ENCODE data around the gene WBP1L. TPM values are rescaled to one million over a fixed set of nuclear protein-coding genes. Genes with fewer than 3 reads are reported as not detected.
"Not testable (repeated sequence)": the region's sequence is repeated elsewhere in the genome, so short reads cannot be mapped to it uniquely, and the experiment has no call there.

WBP1L gene
- total RNA-seq, 1 donor from 2014 or later = 66.2 TPM

DNA sequence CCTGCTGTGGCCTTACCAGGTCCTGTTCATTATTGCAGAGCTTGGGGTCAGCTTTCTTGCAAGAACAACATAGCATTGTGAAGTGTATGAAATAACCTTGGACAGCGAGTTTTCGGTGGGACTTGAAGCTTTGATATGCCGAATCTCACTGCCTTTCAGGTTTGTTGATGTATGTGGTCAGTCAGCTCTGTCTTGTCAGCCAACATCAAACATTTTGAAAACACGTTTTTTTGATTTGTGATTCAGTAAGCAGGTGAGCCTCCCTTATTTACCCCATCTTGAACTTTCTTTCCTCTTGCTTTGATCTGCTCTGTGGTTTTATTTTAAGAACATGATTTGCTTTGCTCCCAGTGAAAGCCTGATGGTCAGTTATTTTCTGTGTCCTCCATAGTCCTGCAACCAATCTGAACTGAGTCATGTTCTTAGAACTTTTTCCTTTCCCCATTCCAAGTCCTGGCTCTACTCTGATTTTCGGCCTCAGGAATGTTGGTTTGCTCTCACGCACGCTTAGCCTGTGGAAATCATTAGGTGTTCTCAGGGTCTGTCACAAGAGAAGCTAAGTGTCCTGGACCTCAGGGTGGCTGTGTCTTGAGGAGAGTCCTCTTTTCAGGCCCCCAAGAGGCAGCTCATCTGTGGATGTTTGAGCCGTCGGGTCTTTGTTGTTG, 8.7 kb downstream of the WBP1L start:
- no peak for DNase-seq (ENCODE audit: low spot score)
- ATAC-seq = peak; percentile 79
- intact Hi-C loops (cut with DNase I) = loop anchor here (10.0 kb wide), 1 partner anchor 62 kb away; no protein-coding TSS in a partner anchor

DNA sequence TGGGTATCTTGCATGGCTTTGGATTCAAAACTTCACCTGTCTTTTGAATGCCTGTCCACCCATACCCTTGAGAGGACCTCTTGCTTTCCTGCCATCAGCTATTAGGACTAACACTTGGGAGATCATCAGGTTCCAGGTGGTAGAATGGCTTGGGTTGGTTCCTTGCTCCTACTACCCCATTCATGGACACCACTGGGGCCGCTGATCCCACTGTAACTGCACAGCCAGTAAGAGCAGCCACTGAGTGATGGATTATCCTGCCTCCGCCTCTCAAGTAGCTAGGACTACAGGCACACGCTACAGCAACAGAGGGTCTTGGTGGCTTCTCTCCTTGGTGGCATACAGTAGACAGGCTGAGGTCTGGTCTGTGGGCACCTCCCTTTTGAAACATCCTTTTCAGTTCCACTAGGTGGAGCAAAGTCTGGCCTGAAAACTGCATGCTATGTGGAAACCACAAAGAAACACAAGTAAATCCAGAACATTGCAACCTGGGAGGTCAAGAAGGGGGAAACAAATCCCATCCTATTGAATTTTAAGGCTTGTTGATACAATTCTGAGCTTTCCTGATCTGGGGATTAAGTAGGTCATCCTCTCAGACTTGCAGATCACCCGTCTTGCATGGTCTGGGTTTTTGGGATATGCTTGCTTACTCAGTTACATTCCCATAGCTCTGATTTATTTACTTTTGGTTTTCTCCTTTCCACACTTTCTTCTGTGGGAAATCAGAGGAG, 9.4 kb downstream of the WBP1L start:
- DNase-seq (ENCODE audit: low spot score) = no peak
- peak; percentile 89 for ATAC-seq
- intact Hi-C loops (cut with DNase I) = loop anchor here (10.0 kb wide), 1 partner anchor 62 kb away; no protein-coding TSS in a partner anchor

DNA sequence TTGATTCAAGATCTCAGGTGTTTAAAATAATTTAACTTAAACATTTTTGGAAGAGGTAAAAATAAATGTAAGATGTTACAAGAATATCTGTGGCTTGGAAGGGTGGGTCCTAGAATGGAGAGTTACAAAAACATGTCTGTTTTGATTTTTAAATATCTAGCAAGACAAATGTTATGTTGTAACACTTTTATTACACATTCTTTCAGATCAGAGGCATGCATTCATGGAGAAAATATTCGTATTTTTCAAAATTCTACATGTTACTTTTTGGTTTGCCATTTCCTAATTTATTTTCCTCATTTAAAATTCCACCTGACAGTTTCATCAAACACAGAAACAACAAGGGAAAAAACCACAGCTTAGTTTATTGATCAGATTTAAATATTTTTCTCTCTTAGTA, 10.0 kb downstream of the WBP1L start:
- no peak for DNase-seq (ENCODE audit: low spot score)
- ATAC-seq = peak; percentile 29
- intact Hi-C loops (cut with DNase I) = loop anchor here (10.0 kb wide), 1 partner anchor 61 kb away; no protein-coding TSS in a partner anchor

DNA sequence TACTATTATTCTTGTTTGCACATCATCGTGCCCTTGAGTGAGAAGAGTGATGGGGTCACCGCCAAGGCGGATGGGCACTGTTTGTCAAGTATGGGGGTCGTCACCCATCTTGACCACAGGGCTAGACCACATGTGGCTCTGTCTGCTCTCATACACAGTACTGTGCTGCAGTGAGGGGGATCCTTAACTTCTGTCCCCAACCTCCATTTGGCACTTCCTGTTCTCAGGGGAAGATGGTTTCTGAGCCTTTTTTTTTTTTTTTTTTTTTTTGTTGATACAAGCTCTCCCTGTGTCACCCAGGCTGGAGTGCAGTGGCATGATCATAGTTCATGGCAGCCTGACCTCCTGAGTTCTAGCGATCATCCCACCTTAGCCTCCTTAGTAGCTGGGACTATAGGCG, 13.6 kb downstream of the WBP1L start:
- intact Hi-C loops (cut with DNase I) = loop anchor here (10.0 kb wide), 1 partner anchor 57 kb away; no protein-coding TSS in a partner anchor
- DNase-seq (ENCODE audit: low spot score) = no peak

DNA sequence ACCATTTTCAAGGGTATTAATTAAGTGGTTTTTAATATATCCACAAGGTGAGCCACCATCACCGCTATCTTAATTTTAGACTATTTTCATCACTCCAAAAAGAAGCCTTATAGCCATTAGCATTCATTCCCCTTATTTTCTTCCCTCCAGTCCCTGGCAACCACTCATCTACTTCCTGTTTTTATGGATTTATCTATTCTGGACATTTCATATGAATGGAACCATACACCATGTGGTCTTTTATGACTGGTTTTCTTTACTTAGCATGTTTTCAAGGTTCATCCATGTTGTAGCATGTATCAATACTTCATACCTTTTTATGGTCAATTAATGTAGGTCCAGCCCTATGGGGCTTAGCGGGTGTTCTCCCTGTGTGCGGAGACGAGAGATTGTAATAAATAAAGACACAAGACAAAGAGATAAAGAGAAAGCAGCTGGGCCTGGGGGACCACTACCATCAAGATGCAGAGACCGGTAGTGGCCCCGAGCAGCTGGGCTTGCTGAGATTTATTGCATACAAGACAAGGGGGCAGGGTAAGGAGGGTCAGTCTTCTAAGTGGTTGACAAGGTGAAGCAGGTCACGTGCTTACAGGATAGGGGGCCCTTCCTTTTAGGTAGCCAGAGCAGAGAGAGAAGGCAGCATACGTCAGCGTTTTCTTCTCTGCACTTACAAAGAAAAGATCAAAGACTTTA, 14.6 kb downstream of the WBP1L start:
- DNase-seq (ENCODE audit: low spot score) (no peak), ATAC-seq (no peak)
- intact Hi-C loops (cut with DNase I) = loop anchor here (10.0 kb wide), 1 partner anchor 56 kb away; no protein-coding TSS in a partner anchor

More for the DNA sequence above, 13.6 kb downstream of the WBP1L start:
- ATAC-seq = no peak

DNA sequence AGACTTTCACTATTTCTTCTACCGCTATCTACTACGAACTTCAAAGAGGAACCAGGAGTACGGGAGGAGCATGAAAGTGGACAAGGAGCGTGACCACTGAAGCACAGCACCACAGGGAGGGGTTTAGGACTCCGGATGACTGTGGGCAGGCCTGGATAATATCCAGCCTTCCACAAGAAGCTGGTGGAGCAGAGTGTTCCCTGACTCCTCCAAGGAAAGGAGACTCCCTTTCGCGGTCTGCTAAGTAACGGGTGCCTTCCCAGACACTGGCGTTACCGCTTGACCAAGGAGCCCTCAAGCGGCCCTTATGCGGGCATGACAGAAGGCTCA, 15.2 kb downstream of the WBP1L start:
- DNase-seq (ENCODE audit: low spot score); ATAC-seq: not testable (repeated sequence)
- intact Hi-C loops (cut with DNase I) = loop anchor here (10.0 kb wide), 1 partner anchor 56 kb away; no protein-coding TSS in a partner anchor

DNA sequence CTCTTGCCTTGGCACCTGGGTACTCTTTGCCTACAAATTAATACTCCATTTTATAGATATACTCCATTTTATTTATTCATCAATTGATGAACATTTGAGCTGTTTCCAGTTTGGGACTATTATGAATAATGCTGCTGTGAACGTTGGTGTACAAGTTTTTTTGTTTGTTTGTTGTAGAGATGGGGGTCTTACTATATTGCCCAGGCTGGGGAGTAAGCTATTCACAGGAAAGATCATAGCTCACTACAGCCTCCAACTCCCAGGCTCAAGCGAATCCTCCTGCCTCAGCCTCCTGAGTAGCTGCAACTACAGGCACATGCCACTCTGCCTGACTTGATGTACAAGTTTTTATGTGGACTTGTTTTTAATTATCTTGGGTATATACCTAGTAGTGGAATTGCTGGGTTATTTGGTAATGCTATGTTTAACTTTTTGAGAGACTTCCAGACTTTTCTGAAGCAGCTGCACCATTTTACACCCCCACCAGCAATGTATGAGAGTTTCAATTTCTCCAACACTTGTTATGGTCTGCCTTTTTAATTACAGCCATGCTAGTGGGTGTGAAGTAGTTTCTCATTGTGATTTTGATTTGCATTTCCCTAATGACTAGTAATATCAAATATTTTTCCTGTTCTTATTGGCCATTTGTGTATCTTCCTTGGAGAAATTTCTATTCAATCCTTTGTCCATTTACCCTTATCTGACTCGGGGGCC, 15.9 kb downstream of the WBP1L start:
- DNase-seq (ENCODE audit: low spot score) = no peak
- no peak for ATAC-seq
- intact Hi-C loops (cut with DNase I) = loop anchor here (10.0 kb wide), 1 partner anchor 55 kb away; no protein-coding TSS in a partner anchor

DNA sequence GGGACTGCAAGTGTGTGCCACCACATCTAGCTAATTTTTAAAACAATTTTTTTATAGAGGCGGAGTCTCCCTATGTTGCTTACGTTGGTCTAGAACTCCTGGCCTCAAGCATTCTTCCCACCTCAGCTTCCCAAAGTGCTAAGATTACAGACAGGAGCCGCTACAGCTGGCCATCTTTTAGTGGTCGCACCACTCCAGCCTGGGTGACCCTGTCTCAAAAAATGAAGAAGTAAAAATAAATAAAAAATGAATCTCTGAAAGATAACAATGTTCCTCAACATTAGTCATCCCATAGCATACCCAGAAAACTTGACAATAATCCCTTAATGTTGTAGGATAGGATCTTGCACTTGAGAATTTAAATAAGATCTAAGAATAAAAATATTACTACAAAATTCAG, 18.2 kb downstream of the WBP1L start:
- intact Hi-C loops (cut with DNase I) = no loop called here
- no peak for ATAC-seq

DNA sequence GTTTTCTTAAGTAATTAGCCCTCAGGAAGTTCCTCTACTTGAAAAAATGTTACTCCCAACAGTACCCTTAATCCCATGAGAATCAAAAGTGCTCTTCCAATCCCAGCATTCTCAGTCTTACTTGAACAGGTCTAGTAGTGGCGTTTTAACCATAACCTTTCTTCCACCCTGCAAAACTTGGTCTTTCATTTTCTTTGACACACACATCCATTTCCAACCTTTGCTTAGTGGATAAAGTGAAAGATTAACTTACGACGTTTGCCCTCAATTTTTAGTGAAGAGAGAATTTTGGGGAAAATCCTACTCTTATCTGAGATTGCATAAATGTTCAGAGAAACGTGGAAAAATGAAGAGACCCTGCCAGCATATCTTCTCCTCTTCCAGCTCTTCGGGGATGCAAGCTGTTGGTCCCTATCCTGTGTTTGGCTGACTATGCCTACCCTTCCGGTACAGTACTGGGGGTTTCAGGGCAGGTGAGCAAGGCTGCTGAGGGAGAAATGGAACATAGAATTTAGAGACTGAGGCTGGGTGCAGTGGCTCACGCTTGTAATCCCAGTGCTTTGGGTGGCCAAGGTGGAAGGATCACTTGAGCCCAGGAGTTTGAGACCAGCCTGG, 18.8 kb downstream of the WBP1L start:
- ATAC-seq = no peak
- no peak for DNase-seq (ENCODE audit: low spot score)
- intact Hi-C loops (cut with DNase I) = no loop called here

More for the DNA sequence above, 18.2 kb downstream of the WBP1L start:
- no peak for DNase-seq (ENCODE audit: low spot score)

DNA sequence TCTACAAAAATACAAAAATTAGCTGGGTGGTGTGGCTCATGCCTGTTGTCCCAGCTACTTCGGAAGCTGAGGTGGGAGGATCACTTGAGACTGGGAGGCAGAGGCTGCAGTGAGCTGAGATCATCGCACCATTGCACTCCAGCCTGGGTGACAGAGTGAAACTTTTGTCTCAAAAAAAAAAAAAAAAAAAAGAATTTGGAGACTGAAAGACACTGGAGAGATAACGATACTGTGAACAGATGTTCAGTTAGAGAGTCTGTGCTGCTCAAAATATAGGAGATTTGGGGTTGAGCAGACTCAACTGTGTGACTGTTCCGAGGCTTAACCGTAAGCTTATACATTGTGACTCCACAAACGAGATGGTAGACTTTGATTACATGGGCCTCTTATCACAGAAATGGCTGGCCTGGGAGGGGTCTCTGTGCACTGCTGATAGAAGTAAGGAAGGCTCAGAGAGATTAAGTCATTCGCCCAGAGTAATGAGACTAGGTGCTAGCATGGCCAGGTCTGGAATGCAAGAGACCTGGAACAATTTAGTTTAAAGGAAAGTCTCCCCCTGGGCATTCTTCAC, 19.4 kb downstream of the WBP1L start:
- intact Hi-C loops (cut with DNase I) = no loop called here
- ATAC-seq (no peak), DNase-seq (ENCODE audit: low spot score) (no peak)

DNA sequence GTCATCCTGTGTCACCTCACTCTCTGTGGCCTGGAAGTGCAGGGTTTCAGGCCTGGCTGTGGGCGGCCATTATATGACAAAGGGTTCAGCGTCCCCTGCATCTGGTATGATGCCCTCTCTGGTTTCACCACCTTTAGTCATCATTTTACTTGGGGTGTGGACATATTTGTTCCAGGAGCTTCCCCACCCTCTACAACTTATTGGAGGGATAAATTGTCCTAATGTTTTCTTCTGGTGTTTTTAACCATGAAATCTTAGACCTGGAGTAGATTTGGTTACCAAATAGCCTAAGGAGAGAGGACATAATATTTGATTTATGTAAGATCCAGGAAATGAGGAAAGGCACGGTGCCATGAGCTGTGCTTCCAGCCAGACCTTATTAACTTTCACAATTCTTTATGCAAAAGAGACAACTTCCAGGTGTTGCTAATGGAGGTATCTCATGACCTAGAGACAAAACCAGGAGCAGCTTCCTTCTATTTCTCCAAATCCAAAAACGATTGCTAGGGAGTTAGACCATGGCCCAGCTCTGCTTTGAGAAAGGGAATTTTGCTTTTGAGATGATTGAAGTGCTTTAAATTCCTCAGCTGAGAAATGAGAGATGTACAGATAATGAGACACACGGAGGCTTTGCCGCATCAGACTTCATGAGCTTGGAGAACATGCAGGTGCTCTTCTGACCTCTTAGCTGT, 20.9 kb downstream of the WBP1L start:
- ATAC-seq = no peak
- intact Hi-C loops (cut with DNase I) = no loop called here
- DNase-seq (ENCODE audit: low spot score) = no peak

DNA sequence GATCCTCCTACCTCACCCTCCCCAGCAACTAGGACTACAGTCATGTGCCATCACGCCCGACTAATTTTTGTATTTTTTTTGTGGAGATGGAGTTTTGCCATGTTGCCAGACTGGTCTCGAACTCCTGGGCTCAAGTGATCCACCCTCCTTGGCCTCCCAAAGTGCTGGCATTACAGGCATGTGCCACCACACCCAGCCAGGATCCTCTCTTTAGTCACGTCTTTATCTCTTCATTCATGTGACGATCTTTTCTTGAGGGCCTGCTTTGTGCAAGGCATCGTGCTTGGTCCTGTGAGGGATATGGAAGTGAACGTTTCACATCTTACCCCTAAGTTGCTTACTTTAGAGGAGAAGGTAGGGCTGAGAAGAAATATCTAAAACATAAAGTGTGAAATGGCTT, 21.6 kb downstream of the WBP1L start:
- DNase-seq (ENCODE audit: low spot score) (no peak), ATAC-seq (no peak)
- intact Hi-C loops (cut with DNase I) = no loop called here

DNA sequence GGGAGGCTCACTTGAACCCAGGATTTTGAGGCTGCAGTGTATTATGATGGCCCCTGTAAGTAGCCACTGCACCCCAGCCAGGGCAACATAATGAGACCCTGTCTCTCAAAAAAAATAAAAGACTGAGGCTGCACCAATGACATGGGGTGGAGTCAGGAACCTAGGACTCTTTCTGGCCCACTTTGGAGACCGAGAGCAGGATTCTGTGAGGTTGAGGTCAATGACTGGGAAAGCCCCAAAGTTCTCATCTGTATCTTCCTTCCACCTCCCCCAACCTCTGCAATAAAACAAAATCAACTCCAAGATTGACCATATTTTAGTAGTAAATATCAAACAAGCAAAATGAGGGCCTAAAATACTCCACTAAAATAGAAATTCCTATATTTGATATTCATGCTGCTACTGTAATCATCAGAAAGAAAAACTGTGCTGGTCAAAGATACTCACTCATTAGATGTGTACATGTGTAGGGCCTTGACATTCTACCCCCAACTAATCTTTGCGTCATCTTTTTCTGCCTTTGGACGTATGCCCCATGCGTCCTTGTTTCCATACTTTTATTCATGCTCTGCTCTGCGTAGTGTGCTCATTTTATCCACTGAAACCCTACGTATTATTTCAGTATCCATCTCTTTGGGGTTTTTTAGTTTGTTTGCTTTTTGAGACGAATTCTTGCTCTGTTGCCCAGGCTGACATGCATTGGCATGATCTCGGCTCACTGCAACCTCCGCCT, 23.8 kb downstream of the WBP1L start:
- no peak for ATAC-seq
- intact Hi-C loops (cut with DNase I) = no loop called here
- no peak for DNase-seq (ENCODE audit: low spot score)

DNA sequence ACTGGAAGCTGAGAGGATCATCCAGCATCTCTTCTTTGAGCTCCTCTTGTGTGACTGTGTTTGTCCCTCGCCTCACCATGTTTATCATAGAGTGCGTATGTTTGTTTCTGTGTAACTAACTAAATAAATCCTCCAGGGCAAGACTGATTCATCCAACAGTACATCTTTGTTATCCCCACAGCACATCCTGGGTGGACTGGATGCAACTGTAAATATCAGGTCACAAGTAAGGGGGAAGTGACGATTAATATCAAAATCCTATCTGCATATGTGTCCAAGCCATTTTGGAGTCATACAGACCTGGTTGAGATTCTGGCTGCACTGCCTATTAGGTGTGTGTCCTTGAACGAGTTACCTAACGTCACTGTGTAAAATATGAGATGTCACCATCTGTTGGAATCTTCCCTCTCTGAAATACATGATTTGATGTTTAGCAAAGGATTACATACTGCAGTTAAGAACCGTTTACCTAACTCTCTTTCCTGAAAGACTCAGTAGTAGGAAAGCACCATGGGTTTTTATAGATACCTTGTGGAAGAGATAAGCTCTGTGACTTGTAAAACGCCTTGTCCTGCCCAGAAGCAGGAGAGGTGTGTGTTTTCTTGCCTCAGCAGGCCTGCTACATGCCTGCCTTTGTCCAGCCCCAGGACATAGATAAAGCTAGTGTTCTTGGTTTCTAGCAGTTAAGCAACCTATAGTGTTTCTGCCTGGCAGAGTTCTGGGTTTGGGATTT, 25.8 kb downstream of the WBP1L start:
- intact Hi-C loops (cut with DNase I) = no loop called here

DNA sequence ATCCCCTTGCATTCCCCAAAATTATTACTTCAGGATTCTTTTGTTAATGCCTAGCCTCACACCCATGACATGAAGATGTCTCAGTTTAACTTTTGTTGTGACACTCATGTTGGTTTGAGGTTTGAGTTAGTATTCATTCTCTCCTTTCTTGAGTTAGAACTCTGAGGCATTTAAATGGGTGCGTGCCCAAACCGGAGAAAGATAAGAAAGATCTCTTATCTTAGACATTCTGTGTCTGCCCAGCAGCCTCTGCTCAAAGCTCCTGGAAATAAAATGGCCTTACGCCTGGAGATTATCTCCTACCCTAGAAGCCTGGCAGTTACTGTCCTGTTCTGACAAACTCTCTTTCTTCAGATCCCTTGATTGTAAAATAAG, 26.3 kb downstream of the WBP1L start:
- intact Hi-C loops (cut with DNase I) = no loop called here
- no peak for ATAC-seq

More for the DNA sequence above, 25.8 kb downstream of the WBP1L start:
- DNase-seq (ENCODE audit: low spot score) (no peak), ATAC-seq (no peak)

DNA sequence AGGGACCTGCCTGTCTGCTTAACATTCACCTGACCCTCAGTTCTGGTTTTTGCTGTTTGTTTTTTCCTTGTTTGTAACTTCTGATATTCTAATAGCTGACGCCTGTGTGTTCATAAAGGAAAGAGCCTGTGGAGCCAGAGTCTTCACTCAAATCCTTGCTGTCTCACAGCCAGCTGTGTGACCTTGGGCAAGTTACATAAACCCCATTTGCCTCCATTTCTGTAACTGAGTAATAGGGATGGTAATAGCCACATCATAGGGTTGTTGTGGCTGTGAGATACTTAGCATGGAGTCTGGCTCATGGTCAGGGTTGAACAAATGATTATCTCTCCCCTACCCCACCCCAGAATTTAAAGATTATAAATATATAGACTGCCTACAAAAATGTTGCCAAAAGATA, 27.0 kb downstream of the WBP1L start:
- intact Hi-C loops (cut with DNase I) = no loop called here
- DNase-seq (ENCODE audit: low spot score) (no peak), ATAC-seq (no peak)

More for the DNA sequence above, 26.3 kb downstream of the WBP1L start:
- DNase-seq (ENCODE audit: low spot score) = no peak

DNA sequence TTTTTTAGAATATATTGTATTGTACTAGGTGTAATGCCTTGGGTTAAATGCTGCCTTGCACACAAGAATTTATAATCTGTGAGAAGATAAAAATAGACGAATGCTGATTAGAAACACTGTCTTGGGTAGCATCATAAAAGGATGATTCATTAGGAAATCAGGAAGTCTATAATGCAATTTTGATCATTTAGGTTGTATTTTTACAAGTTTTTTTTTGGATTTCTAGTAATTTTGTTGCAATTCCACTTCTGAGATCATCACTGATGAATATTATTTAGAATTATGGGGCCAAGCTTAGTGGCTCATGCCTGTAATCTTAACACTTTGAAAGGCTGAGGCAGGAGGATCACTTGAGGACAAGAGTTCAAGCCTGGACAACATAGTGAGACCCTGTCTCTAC, 29.6 kb downstream of the WBP1L start:
- ATAC-seq = no peak
- DNase-seq (ENCODE audit: low spot score) = no peak
- intact Hi-C loops (cut with DNase I) = no loop called here
